GM12891 (cell line): Measurements from ENCODE around the gene ATP13A2.

ENCODE experiments used
- DNase-seq: peaks from one replicate; pipeline ENCODE4 v3.0.0; 2011; ENCODE audit warnings: low spot score; ENCODE audit not compliant: insufficient read length
- FAIRE-seq: peaks from 2 replicates; lab custom pipeline; 2011; peaks lifted over from hg19 to GRCh38; lab: Jason Lieb, UNC
- PAX5 ChIP-seq: IDR thresholded peaks from 2 replicates; pipeline ENCODE4 v1.6.1; 2011; ENCODE audit warnings: low read length, moderate library complexity, mild to moderate bottlenecking; ENCODE audit not compliant: insufficient read depth, severe bottlenecking
- POLR2A ChIP-seq: IDR thresholded peaks from 2 replicates; pipeline ENCODE4 v1.6.1; 2011; ENCODE audit warnings: low read depth, low read length, control low read depth
- POLR2AphosphoS5 ChIP-seq: IDR thresholded peaks from 2 replicates; pipeline ENCODE4 v1.6.1; 2011; ENCODE audit warnings: low read depth, low read length, control low read depth
- POU2F2 ChIP-seq: IDR thresholded peaks from 2 replicates; pipeline ENCODE4 v1.6.1; 2011; ENCODE audit warnings: low read depth, mild to moderate bottlenecking, control low read depth, low read length, moderate library complexity
- SPI1 ChIP-seq: IDR thresholded peaks from 2 replicates; pipeline ENCODE4 v1.6.1; 2011; ENCODE audit warnings: low read depth, low read length, control low read depth
- TAF1 ChIP-seq: IDR thresholded peaks from 2 replicates; pipeline ENCODE4 v1.6.1; 2011; ENCODE audit warnings: low read depth, low read length, control low read depth

Gene ATP13A2

DNA sequence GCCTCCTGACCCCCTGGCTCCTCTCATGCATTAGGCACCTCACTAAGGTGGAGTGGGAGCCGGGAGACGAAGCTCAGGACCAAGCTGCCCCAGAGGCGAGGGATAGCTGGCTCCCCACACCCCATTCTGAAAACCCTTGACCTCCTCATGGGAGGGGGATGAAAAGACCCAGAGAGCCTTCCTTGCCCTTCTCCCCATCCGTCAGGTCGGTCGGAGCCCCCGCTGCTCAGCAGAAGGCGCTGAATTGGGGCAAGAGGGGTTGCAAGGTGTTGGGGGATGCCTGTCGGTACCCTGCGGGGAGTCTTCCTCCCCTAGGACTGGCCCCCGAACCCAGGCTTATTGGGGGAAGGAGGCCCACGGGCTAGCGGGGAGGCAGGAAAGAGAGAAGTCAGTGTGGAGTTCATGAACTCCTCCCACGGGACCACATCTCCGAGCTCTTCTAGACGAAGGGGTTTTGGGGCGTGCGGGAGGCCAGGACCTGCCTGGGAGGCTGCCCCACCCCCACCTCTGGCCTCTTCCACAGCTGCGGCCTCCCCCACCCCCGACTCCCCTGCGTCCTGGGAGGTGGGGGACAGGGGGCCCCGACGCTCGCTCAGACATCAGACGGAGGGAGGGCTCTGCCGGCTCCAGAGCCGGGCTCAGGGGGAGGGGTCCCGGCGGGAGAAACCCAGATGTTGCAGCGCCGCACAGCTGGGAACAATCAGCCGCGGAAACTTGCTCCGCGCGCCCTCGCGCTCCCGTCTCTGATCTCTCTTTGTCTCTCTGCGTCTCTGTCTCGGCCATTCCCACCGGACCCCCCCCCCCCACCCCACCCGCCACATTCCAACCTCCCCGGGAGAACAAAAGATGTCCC lies 32.0 kb downstream of the ATP13A2 start:
- no peak for DNase-seq
- FAIRE-seq = no peak
- no peak for TF ChIP-seq PAX5
- no peak for TF ChIP-seq POU2F2
- no peak for TF ChIP-seq POLR2A
- TF ChIP-seq POLR2AphosphoS5 = no peak
- no peak for TF ChIP-seq TAF1
- no peak for TF ChIP-seq SPI1

DNA sequence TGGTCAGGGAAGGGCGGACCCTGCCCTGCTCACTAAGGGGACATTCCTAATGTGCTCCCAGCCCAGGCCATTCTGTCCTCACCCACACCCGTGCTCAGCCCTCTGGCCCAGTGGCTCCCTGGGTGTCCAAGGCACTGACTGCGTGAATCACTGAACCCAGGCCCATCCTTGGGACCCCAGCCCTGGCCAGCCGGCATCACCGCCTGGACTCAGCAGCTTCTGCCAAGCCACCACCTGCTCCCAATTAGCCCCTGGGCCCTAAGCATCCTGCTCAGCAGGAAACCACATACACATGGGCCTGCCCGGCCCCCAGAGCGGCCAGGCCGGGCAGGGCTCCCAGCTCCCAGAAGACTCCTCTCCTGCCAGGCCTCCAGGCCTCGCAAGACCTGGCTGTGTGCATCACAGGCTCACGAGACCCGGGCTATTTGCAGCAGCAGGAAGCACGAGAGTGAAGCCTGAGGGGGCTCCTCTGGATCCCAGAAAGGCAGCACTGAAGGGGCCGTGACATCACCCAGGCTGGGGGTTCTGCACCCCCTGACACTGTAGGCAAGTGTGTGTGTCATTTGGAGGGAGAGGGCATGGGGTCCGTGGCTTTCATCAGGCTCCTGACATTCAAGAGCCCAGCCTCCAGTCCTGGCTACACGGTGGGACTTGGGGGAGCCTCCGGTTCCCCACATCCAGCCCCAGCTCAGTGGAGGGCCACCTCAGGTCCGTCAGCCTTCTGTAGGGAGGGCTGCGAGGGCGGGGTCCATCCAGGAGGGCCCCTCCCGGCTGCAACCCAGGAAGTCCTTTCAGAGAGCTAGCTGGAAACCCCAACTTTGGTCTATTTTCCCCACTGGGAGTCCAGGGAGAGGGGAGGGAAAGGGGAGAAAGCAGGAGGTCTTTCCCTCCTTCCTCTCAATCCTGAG lies 32.9 kb downstream of the ATP13A2 start:
- no peak for DNase-seq

DNA sequence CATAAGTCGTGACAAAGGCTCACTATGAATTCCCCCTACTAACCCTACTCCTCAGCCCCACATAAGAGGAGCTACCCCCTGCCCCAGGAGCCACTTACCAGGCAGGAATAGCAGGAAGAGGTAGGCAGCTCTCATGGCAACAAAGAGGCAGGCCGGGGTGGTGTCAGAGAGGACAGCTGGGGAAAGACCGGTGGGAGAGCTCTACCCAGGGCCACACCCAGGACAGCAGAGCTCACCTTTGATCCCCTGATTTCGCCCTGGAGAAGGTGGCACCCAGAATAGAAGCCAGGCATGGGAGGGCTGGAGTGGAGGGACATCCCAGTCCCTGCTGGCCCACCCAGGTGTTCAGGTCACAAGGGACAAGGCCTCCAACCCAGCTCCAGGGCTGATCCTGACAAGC lies 33.6 kb downstream of the ATP13A2 start:
- TF ChIP-seq POU2F2 (no peak), TAF1 (no peak), PAX5 (no peak), POLR2AphosphoS5 (no peak), POLR2A (no peak), SPI1 (no peak)
- DNase-seq = no peak
- no peak for FAIRE-seq

More for the DNA sequence above, 32.9 kb downstream of the ATP13A2 start:
- no peak for FAIRE-seq
- TF ChIP-seq SPI1 (no peak), PAX5 (no peak), POLR2AphosphoS5 (no peak), POU2F2 (no peak)

DNA sequence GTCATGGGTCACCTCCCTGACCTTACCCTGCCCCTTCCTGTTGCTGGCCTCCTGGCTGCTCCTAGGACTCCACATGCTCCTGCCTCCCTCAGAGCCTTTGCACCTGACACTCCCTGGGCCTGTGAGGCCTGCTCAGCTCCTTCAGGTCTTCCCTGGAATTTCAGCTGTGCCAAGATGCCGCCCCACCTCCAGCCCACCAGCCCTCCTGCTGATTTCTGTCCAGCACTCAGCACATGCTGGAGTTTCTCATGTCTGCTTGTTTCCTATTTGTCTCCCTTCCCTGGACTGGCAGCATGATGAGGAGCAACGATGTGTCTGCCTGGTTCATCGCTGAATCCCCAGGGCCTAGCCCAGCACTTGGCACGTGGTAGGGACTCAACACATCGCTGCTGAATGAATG lies 34.4 kb downstream of the ATP13A2 start:
- FAIRE-seq (no peak), DNase-seq (no peak)
- TF ChIP-seq PAX5 (no peak), POU2F2 (no peak), TAF1 (no peak), SPI1 (no peak), POLR2AphosphoS5 (no peak), POLR2A (no peak)

DNA sequence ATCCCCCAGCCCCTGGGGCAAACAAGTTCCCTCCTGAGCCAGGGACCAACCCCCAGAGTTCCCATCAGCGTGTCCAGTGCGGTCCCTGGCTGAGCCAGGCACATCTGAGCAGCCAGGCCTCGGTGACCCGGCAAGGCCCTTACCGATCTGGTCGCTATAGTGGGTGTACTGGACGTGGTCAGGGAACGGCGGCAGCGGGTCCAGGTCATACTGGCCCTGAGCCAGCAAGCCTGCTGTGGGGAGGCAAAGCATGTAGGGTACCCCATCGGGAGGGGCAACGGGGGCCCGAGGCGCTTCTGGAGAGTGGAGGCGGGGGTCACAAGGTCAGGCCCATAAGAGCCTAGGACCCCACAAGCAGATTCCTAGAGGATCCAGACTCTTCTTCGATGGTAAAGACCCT lies 34.8 kb downstream of the ATP13A2 start:
- DNase-seq (no peak), FAIRE-seq (no peak)
- TF ChIP-seq POU2F2 = no peak
- no peak for TF ChIP-seq POLR2AphosphoS5
- TF ChIP-seq PAX5 = no peak
- no peak for TF ChIP-seq POLR2A
- no peak for TF ChIP-seq TAF1
- no peak for TF ChIP-seq SPI1

DNA sequence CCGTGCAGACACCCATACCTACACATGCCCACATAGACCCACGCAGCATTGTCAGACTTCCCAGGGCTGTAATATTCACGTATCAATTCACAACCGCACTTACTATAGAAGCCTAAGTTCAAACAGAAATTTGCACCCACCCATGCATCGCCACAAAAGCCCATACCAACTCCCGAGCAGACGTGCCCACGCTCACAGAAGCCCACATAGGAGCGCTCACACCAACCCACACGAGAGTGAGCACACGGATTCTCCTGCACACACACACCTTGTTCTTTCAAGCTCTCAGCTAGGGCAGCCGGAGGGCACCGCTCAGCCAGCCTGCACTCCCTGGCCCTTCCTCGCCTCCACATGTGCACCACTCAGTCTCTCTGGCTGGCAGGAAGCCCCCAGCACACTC lies 35.9 kb downstream of the ATP13A2 start:
- no peak for DNase-seq
- no peak for FAIRE-seq
- no peak for TF ChIP-seq POLR2AphosphoS5
- no peak for TF ChIP-seq PAX5
- no peak for TF ChIP-seq TAF1
- TF ChIP-seq POU2F2 = no peak
- TF ChIP-seq SPI1 = no peak
- TF ChIP-seq POLR2A = no peak

DNA sequence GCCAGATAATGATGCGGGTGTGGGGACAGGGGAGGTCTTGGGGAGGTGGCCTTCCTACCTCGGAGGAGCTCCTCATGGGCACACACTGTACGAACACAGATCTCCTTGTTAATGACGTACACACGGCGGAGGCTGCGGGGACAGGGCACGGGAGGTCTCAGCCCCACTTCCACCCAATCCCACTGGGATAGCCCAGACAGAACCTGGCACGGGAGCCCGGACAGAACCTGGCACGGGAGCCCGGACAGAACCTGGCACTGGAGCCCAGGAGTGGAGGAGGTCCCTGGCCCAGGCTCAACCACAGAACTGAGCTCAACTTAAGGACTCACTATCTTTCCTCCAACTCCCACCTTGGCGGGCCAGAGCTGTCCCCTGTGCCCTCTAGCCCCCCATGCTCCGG lies 36.5 kb downstream of the ATP13A2 start:
- DNase-seq = no peak
- no peak for FAIRE-seq

DNA sequence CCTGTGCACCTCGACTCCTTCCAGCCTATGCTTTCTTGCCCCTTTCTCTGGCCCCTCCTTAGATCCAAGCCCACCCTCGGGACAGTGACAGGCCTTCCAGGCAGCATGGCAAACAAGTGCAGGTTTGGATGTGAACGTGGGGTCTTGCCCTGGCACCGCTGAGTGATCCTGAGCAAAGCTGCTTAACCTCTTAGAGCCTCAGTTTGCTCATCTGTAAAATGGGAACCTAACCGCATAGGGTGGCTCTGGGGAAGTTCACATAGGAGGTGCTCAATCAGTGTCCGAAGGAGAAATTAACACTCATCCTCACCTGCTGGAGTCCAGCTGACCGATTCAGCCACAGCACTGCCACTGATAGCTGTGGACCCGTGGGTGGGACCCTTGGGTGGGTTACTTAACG lies 38.5 kb downstream of the ATP13A2 start:
- TF ChIP-seq SPI1 (no peak), POLR2A (no peak), POLR2AphosphoS5 (no peak), POU2F2 (no peak), PAX5 (no peak), TAF1 (no peak)
- DNase-seq = no peak
- FAIRE-seq = no peak

More for the DNA sequence above, 36.5 kb downstream of the ATP13A2 start:
- no peak for TF ChIP-seq POLR2A
- no peak for TF ChIP-seq POU2F2
- TF ChIP-seq TAF1 = no peak
- no peak for TF ChIP-seq POLR2AphosphoS5
- TF ChIP-seq SPI1 = no peak
- no peak for TF ChIP-seq PAX5

DNA sequence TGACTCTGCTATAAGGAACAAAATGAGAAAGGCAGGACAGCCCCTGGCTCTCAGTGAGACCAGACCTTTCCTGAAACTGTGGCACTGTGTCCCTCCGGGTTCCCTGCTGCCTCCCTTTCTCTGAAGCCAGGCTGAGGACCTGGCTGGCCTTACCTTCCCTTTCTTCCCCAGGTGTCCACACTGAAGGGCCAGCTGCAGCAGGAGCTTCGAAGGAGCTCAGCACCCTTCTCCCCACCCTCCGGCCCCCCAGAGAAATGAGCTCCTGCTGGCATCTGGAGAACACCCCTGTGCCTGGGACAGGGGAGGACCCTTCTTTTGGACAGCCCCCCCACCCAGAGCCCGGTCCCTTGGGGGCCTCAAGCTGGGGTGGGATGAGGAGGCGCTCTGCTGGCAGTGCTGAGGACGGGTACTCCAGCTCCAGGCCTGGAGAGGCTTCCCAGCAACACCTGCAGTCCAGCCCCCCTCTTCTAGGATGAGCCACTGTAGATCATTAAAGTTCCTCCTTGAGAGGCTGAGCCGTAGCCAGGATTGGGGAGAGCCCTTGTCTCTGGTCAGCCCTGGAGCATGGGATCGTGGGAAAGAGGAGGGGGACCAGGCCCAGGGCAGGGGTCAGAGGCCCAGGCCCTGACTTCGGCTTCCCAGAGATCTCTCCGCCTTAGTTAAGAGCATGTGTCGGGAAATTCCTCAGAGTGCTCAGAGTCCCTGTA lies 39.4 kb downstream of the ATP13A2 start:
- FAIRE-seq = no peak
- no peak for DNase-seq
- TF ChIP-seq POU2F2 (no peak), SPI1 (no peak), PAX5 (no peak), TAF1 (no peak), POLR2A (no peak), POLR2AphosphoS5 (no peak)
